GM20000 (cell line): Measurements from ENCODE around the gene USF3.

ENCODE experiments used
- DNase-seq: peaks from one replicate; pipeline ENCODE4 v3.0.0; 2012; ENCODE audit warnings: low spot score
- CTCF ChIP-seq: IDR thresholded peaks from 2 replicates; pipeline ENCODE4 v1.5.1; 2012; ENCODE audit warnings: mild to moderate bottlenecking, control low read depth; ENCODE audit errors: extremely low read depth, missing control alignments

Gene USF3

DNA sequence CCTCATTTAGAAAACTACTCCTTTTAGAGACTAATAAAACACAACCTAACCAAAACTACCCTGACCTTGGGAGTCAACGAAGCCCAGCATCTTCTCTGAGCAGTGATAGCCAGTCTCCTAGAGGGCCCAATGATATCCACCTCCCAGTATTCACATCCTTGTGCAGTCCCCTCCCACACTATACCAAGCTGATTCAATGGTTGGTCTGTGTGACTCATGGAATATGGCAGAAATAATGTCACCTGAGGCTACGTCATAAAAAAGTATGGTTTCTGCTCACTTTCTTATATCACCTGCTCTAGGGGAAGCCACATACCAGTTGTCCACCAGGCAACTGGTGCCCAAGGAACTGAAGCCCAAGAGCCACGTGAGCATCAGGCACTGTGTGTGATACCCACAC lies 21.4 kb upstream of the USF3 start:
- no peak for DNase-seq
- TF ChIP-seq CTCF, result no peak

GRCh38 chr3:113717308-113717707 lies 20.9 kb upstream of the USF3 start:
- DNase-seq, result no peak
- no peak for TF ChIP-seq CTCF

- no peak for DNase-seq
- no peak for TF ChIP-seq CTCF
These were observed 18.3 kb upstream of the USF3 start for GRCh38 chr3:113714702-113715101.

DNA sequence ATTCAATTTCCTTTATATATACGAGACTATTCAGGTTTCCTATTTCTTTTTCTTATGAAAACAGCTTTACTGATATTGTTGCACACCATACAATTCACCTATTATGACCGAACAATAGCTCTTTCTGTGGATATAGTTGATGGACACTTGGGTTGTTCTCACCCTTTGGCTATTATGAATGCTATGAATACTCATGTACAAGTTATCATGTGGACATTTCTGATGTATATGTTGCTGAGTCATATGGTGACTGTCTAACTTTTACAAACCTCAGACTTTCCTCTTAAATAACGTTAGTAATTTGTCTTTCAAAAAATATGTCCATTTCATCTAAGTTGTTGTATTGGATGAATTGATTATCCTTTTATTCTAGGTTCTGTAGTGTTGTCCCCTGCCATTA lies 15.7 kb upstream of the USF3 start:
- no peak for DNase-seq

GRCh38 chr3:113707835-113708234 lies 11.4 kb upstream of the USF3 start:
- TF ChIP-seq CTCF, result no peak
- no peak for DNase-seq

More for the DNA sequence above, 15.7 kb upstream of the USF3 start:
- TF ChIP-seq CTCF, result no peak

- TF ChIP-seq CTCF, result no peak
- DNase-seq, result peak; percentile 15
These were observed 2.5 kb upstream of the USF3 start for GRCh38 chr3:113698956-113699355.

DNA sequence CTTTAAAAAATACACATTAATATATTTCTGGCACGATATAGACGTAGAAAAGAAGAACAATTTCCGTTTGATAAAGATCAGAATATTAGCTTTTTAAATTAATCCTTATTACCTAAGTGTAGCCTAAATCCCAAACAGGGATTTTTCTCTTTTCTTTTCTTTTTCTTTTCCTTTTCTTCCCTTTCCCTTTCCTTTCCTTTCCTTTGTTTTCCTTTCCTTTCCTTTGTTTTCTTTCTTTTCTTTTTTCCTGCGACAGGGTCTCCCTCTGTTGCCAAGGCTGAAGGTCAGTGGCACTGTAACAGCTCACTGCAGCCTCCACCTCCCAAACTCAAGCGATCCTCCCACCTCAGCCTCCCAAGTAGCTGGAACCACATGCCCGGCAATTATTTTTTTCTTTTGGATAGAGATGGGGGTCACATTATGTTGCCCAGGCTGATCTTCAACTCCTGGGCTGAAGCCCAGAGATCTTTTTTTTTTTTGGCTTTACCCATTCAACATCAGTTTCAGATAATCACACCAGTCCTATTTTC lies 1.8 kb upstream of the USF3 start:
- DNase-seq, result no peak
- no peak for TF ChIP-seq CTCF
